H1 (cell line): ENCODE data around the gene PRKD1. TPM values are rescaled to one million over a fixed set of nuclear protein-coding genes. Genes with fewer than 3 reads are reported as not detected.

Experiments used
- GTF2F1 ChIP-seq: IDR thresholded peaks from 2 replicates; pipeline ENCODE4 v1.6.1; 2012; ENCODE audit warnings: low read depth, low read length, improper control_type of control experiment, borderline replicate concordance
- polyA plus RNA-seq, 7 experiments: library from polyadenylated mRNA; depleted of rRNA in 3 of 7; stranded (reverse) in 5 of 7; unstranded in 2 of 7; fragments of >200 nt in 5 of 7; fragments of 200-250 nt in 2 of 7; gene quantifications; 1 replicate in 5 of 7; 2 replicates in 1 of 7; 4 replicates in 1 of 7; pipeline versions ENCODE4 v1.2.1 to v1.2.3, GENCODE V29; 2011 to 2013; ENCODE audit warnings: missing spikeins in 2 of 7, mixed read lengths in 2 of 7
- total RNA-seq: library from RNA; stranded (reverse); fragmentation: NEBNext Ultra II Directional; extraction: Animal tissue kit (Norgen Biotek cat#: 25700); gene quantifications from 2 replicates; pipeline ENCODE4 v1.2.1, GENCODE V29; 2021

PRKD1 gene
- total and polyA plus RNA-seq, 2 of the 8 experiments (the other 6 are each of a cell fraction or from before 2014, with no cell fraction given) = 3.6 to 6.8 TPM

GRCh38 chr14:29587046-29587445, 340.6 kb downstream of the PRKD1 start (continued):
- TF ChIP-seq GTF2F1 = no peak
